Stimulated activated CD8-positive, alpha-beta memory T cell treated with anti-CD3 and anti-CD28 coated beads, Interleukin-7, amount 100 ng/mL, for 48 hours (primary cell): Measurements from ENCODE around the gene SDK1.

Experiments used
- DNase-seq, 2 donors: peaks; one replicate each; pipeline ENCODE4 v3.0.0-alpha.2; 2020; ENCODE audit warnings: low read depth in 1 of 2; ENCODE audit errors: extremely low read depth in 1 of 2

Gene SDK1

GRCh38 chr7:3408814-3409595, 108.0 kb downstream of the SDK1 start:
- DNase-seq, result no peak

GRCh38 chr7:3412871-3413270, 111.8 kb downstream of the SDK1 start:
- no peak for DNase-seq

- DNase-seq, result no peak
Observed at GRCh38 chr7:3415861-3416312, 114.8 kb downstream of the SDK1 start.

GRCh38 chr7:3416453-3416852, 115.4 kb downstream of the SDK1 start:
- DNase-seq, result no peak

- DNase-seq, result no peak
Observed at GRCh38 chr7:3425087-3425486, 124.0 kb downstream of the SDK1 start.

- DNase-seq, result no peak
Observed at GRCh38 chr7:3426064-3426463, 125.0 kb downstream of the SDK1 start.

- DNase-seq, result no peak
Observed at GRCh38 chr7:3427957-3428356, 126.9 kb downstream of the SDK1 start.

GRCh38 chr7:3429981-3430380, 128.9 kb downstream of the SDK1 start:
- DNase-seq, result no peak

- DNase-seq, result no peak
Observed at GRCh38 chr7:3430588-3430987, 129.5 kb downstream of the SDK1 start.

- DNase-seq, result no peak
Observed at GRCh38 chr7:3431306-3431705, 130.3 kb downstream of the SDK1 start.

GRCh38 chr7:3432911-3433310, 131.9 kb downstream of the SDK1 start:
- DNase-seq, result no peak

GRCh38 chr7:3434611-3435010, 133.6 kb downstream of the SDK1 start:
- no peak for DNase-seq

- DNase-seq, result no peak
Observed at GRCh38 chr7:3436112-3436511, 135.1 kb downstream of the SDK1 start.

GRCh38 chr7:3436746-3437145, 135.7 kb downstream of the SDK1 start:
- no peak for DNase-seq

- DNase-seq, result no peak
Observed at GRCh38 chr7:3437467-3437866, 136.4 kb downstream of the SDK1 start.

- DNase-seq, result no peak
Observed at GRCh38 chr7:3438352-3438751, 137.3 kb downstream of the SDK1 start.

- DNase-seq, result no peak
Observed at GRCh38 chr7:3439333-3440030, 138.4 kb downstream of the SDK1 start.

GRCh38 chr7:3440509-3440908, 139.5 kb downstream of the SDK1 start:
- DNase-seq, result no peak

GRCh38 chr7:3443716-3444115, 142.7 kb downstream of the SDK1 start:
- DNase-seq, result no peak

GRCh38 chr7:3446786-3447185, 145.7 kb downstream of the SDK1 start:
- DNase-seq, result no peak

GRCh38 chr7:3451701-3452100, 150.6 kb downstream of the SDK1 start:
- DNase-seq, result no peak

- no peak for DNase-seq
Observed at GRCh38 chr7:3453398-3453797, 152.3 kb downstream of the SDK1 start.
